ENCODE data around the gene KIF5A. TPM values are rescaled to one million over a fixed set of nuclear protein-coding genes. Genes with fewer than 3 reads are reported as not detected.

The KIF5A gene
- total RNA-seq, 4 donors from 2014 or later: 0.08 to 1.2 (median 0.23) TPM

- no peak overlapping the region for H3K4me3 ChIP-seq (ENCODE audit: low read depth, poor library complexity, severe bottlenecking)
- DNase-seq (ENCODE audit: low spot score in 2 of 2): no peak
- TF ChIP-seq CTCF (IDR thresholded peaks at IDR 0.05) (no peak), POLR2A (IDR thresholded peaks at IDR 0.05) (no peak)
- 58 to 65% methylated on average over 2 of the region's 2 CpGs for WGBS, 2 donors
- intact Hi-C loops (cut with DNase I; ENCODE audit: low total_unique reads): no loop called here
Measured at GRCh38 chr12:57600395-57600794, 50.6 kb downstream of the KIF5A start.

- intact Hi-C loops (cut with DNase I; ENCODE audit: low total_unique reads): no loop called here
- no peak for DNase-seq (ENCODE audit: low spot score in 2 of 2)
- no peak overlapping the region for H3K4me3 ChIP-seq (ENCODE audit: low read depth, poor library complexity, severe bottlenecking)
- TF ChIP-seq POLR2A (IDR thresholded peaks at IDR 0.05): no peak
- TF ChIP-seq CTCF (IDR thresholded peaks at IDR 0.05): no peak
Measured at GRCh38 chr12:57602544-57602943, 52.7 kb downstream of the KIF5A start.

GRCh38 chr12:57603324-57603723, 53.5 kb downstream of the KIF5A start:
- no peak overlapping the region for H3K4me3 ChIP-seq (ENCODE audit: low read depth, poor library complexity, severe bottlenecking)
- WGBS, 2 donors: 52% methylated on average over 2 of the region's 2 CpGs
- TF ChIP-seq CTCF (IDR thresholded peaks at IDR 0.05) (no peak), POLR2A (IDR thresholded peaks at IDR 0.05) (no peak)
- DNase-seq (ENCODE audit: low spot score in 2 of 2): no peak
- intact Hi-C loops (cut with DNase I; ENCODE audit: low total_unique reads): no loop called here

GRCh38 chr12:57603815-57604453, 54.1 kb downstream of the KIF5A start:
- no peak for TF ChIP-seq POLR2A (IDR thresholded peaks at IDR 0.05)
- TF ChIP-seq CTCF (IDR thresholded peaks at IDR 0.05): no peak
- intact Hi-C loops (cut with DNase I; ENCODE audit: low total_unique reads): no loop called here
- WGBS, 2 donors: 12 to 14% methylated on average over 6 of the region's 6 CpGs
- no peak overlapping the region for H3K4me3 ChIP-seq (ENCODE audit: low read depth, poor library complexity, severe bottlenecking)
- DNase-seq (ENCODE audit: low spot score in 2 of 2): peak in 1 of 2 donors; percentile 48

GRCh38 chr12:57604454-57604991, 54.7 kb downstream of the KIF5A start, which contains the start of gene DTX3:
TSS of gene DTX3 (plus strand) at chr12:57604824. CDS start at chr12:57606518, 1,694 bp downstream.
- WGBS, 2 donors: 3 to 6% methylated on average over 17 to 25 of the region's 36 CpGs
- intact Hi-C loops (cut with DNase I; ENCODE audit: low total_unique reads): no loop called here
- TF ChIP-seq CTCF (IDR thresholded peaks at IDR 0.05) (no peak), POLR2A (IDR thresholded peaks at IDR 0.05) (no peak)
- no peak for DNase-seq (ENCODE audit: low spot score in 2 of 2)
- peak within 1 kb of the TSS; percentile 15 for H3K4me3 ChIP-seq (ENCODE audit: low read depth, poor library complexity, severe bottlenecking)

Measured in lower leg skin (tissue), 4 donors.